22Rv1 (cell line): ENCODE results near the gene NET1.

Source experiments
- ZFX ChIP-seq: fragments of 450-650 bp; IDR thresholded peaks from 2 replicates; pipeline ENCODE4 v1.6.1; 2017; ENCODE audit warnings: antibody characterized with exemption, borderline replicate concordance
- TF ChIP-seq, protein P1 (sequence below): fragments of 450-650 bp; IDR thresholded peaks from 2 replicates; pipeline ENCODE4 v1.5.1; 2017; ENCODE audit warnings: mild to moderate bottlenecking

DNA sequence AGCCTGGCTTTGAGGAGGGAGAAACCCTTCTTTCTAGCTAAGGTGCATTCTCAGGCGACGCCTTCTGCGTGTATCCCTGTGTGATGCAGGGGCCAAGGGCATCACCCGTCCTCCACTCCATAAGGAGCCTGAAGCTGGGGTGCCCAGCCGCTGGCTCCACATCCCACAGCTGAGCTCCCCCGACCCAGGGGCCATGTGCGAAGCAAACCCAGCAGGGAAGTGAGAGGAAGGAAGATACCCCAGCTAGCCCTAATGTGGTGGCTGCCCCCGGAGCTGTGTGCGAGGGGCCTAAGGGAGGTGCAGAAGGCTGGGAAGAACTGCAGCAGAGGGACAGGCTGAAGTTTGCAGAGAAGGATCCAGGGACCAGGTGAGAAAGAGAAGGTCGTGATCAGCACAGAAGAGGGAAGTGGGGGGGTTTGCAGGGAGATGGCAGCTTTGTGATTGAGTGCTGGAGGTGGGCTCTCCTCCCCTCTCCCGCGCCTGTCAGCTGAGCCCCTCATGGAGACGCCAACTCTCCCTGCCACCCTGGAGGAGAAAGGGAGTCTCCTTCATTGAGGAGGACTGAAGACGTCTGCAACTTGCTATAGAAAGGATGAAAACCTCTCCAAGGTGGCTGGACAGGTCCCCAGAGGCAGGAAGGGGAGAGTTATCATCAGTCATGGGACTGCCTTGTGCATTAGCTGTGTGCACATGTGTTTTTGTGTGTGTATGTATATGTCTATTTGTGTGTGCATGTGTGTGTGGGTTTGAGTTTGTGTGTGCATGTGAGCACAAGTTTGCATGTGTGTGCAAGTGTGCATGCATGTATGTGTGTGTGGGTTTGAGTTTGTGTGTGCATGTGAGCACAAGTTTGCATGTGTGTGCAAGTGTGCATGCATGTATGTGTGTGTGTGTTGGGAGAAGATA is 90.5 kb downstream of the NET1 start:
- TF ChIP-seq, protein P1, sequence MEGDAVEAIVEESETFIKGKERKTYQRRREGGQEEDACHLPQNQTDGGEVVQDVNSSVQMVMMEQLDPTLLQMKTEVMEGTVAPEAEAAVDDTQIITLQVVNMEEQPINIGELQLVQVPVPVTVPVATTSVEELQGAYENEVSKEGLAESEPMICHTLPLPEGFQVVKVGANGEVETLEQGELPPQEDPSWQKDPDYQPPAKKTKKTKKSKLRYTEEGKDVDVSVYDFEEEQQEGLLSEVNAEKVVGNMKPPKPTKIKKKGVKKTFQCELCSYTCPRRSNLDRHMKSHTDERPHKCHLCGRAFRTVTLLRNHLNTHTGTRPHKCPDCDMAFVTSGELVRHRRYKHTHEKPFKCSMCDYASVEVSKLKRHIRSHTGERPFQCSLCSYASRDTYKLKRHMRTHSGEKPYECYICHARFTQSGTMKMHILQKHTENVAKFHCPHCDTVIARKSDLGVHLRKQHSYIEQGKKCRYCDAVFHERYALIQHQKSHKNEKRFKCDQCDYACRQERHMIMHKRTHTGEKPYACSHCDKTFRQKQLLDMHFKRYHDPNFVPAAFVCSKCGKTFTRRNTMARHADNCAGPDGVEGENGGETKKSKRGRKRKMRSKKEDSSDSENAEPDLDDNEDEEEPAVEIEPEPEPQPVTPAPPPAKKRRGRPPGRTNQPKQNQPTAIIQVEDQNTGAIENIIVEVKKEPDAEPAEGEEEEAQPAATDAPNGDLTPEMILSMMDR, result no peak
- TF ChIP-seq ZFX, result no peak
